Astrocyte of the spinal cord (primary cell): ENCODE measurements around the gene C4orf17.

Source experiments
- DNase-seq: peaks from one replicate; pipeline ENCODE4 v3.0.0; 2011; ENCODE audit warnings: low read depth, low spot score
- H3K4me3 ChIP-seq: 2 replicates; pipeline ENCODE4 v1.5.1; 2011; ENCODE audit warnings: low read depth, mild to moderate bottlenecking, low read length, moderate library complexity
- CTCF ChIP-seq: IDR thresholded peaks from 2 replicates; pipeline ENCODE4 v1.5.1; 2012; ENCODE audit warnings: low read depth, mild to moderate bottlenecking, low read length, inconsistent platforms
- in situ Hi-C: cut with HindIII; loops from 2 replicates; pipeline ENCODE4 v1.10.0; 2017; ENCODE audit warnings: low sequenced_read_pairs

Gene C4orf17

GRCh38 chr4:99563310-99564186 is 52.7 kb downstream of the C4orf17 start, which contains the start of gene TRMT10A:
TSS of gene TRMT10A (minus strand) at chr4:99564039. CDS start at chr4:99559338, 4,701 bp downstream.
- peak within 1 kb of the TSS; percentile 87 for H3K4me3 ChIP-seq
- in situ Hi-C loops = no loop called here
- no peak for TF ChIP-seq CTCF
- DNase-seq = peak; percentile 99

GRCh38 chr4:99564921-99565320 is 54.1 kb downstream of the C4orf17 start:
- TF ChIP-seq CTCF = no peak
- no peak overlapping the region for H3K4me3 ChIP-seq
- no peak for DNase-seq
- in situ Hi-C loops = no loop called here

GRCh38 chr4:99571883-99572282 is 61.1 kb downstream of the C4orf17 start:
- no peak overlapping the region for H3K4me3 ChIP-seq
- in situ Hi-C loops = no loop called here
- no peak for DNase-seq
- TF ChIP-seq CTCF = no peak

GRCh38 chr4:99572527-99573240 is 61.9 kb downstream of the C4orf17 start:
- TF ChIP-seq CTCF = no peak
- in situ Hi-C loops = no loop called here
- no peak for DNase-seq
- H3K4me3 ChIP-seq = no peak overlapping the region

GRCh38 chr4:99573735-99574368 is 63.0 kb downstream of the C4orf17 start:
- TF ChIP-seq CTCF = no peak
- in situ Hi-C loops = no loop called here
- DNase-seq = no peak
- no peak overlapping the region for H3K4me3 ChIP-seq

- no peak for TF ChIP-seq CTCF
- in situ Hi-C loops = no loop called here
- H3K4me3 ChIP-seq = no peak within 1 kb of the TSS
- DNase-seq = no peak
Observed at GRCh38 chr4:99574530-99575324, 63.9 kb downstream of the C4orf17 start, which contains the start of gene MTTP. TSS of gene MTTP (plus strand) at chr4:99574824. CDS start at chr4:99574910, 86 bp downstream.
